Fibroblast of skin of left quadriceps (primary cell): Measurements from ENCODE around the gene CHMP2A.
"Not testable (repeated sequence)": the region's sequence is repeated elsewhere in the genome, so short reads cannot be mapped to it uniquely, and the experiment has no call there.

Source experiments
- DNase-seq, 2 experiments: peaks; one replicate each; pipeline ENCODE4 v3.0.0-alpha.2; 2013; ENCODE audit warnings: low read depth in 2 of 2

Gene CHMP2A

DNA sequence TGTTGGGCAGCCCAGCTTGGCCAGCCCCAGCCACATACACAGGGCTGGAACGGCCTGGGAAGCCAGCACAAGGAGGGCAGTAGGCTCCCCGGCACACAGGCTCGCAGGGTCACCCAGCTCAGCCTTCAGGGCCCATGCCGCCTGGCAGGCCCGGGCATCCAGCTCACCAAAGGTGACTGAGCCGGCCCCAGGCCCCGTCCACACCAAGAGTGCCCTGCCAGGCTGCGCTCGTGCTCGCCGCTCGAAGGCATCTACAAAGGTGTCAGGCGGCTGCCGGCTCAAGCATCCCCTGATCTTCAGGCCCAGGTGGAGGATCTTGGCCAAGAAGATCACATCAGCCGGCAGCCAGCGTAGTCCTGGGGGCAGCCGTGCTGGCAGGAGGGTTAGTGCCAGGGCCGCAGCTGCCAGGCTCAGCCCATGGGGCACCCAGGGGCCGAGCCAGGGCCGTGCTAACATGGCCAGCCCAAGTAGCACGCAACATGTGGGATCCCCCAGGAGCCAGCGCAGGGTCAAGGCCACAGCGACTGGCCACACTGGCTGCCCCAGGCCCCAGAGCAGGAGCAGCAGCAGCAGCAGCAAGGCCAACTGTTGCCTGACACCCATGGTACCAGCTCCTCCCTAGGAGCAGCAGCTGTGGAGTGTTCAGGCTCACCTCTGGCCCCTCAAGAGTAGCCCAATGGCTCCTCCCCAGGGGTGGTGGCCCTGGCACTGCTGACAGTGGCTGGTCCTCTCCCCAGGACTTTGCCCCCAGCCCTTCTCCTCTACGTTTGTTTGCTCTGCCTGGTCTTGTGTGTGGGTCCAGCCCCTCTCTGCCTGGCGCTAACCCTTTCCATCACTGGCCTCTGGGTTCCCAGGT lies 43.3 kb downstream of the CHMP2A start, which contains the start of gene SLC27A5:
Gene SLC27A5 (minus strand): TSS at position 640 of the 856 bp plus-strand sequence. CDS start 37 bp downstream, at position 603.
- no peak for DNase-seq

DNA sequence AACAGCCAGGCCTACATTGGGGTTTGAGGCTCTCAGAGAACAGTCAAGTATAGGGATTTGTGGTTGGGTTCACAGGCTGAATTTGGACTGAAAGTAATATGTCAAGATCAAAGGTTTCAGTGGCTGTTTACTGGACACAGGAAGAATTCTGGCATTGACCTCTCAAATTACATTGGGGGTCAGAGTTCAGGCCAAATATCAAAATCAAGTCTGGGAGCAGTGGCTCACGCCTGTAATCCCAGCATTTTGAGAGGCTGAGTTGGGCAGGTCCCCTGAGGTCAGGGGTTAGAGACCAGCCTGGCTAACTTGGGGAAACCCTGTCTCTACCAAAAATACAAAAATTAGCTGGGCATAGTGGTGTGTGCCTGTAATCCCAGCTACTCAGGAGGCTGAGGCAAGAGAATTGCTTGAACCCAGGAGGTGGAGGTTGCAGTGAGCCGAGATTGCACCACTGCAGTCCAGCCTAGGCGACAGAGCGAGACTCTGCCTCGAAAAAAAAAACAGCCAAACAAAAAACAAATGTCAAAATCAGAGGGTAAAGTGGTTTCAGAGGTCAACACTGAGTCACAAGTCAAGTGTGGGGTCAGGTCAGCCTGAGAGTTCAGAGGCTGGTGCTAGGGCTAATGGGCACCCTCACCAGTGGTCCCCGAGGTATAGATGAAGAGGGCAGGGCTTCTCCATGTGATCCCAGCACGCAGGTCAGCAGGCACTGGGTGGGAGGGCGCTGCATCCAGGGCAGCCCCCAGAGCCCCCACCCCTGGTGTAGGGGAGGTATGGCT lies 44.6 kb downstream of the CHMP2A start:
- DNase-seq = no peak

DNA sequence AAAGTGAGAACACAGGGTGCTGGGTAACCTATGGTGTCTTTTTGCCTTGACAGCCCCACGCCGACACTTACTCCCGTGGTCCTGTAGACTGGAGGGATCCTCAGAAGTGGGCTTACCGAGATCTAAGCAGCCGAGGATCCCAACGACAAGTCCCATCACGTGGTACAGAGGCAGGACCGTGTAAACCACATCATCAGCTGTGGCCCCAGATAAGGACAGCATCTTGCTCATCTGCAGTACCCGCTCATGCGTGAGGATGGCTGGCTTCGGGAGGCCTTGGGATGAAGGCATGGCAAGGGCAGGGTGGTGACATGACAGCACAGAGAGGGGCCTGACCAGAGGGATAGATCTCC lies 45.2 kb downstream of the CHMP2A start:
- DNase-seq = no peak

DNA sequence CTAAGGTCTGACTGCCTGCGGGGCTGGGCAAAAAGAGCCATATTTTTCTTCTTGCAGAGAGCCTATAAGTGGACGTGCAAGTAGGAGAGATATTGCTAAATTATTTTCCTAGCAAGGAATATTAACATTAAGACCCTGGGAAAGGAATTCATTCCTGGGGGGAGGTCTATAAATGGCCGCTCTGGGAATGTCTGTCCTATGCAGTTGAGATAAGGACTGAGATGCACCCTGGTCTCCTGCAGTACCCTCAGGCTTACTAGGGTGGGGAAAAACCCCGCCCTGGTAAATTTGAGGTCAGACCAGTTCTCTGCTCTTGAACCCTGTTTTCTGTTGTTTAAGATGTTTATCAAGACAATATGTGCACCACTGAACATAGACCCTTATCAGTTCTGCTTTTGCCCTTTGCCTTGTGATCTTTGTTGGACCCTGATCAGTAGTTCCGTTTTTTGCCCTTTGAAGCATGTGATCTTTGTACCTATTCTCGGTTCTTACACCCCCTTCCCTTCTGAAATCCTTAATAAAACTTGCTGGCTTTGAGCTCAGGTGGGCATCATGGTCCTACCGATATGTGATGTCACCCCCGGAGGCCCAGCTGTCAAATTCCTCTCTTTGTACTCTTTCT lies 47.2 kb downstream of the CHMP2A start:
- DNase-seq = not testable (repeated sequence)
